Brain microvascular endothelial cell (primary cell): ENCODE data around the gene MAP3K5.

ENCODE experiments used
- DNase-seq: peaks from one replicate; pipeline ENCODE4 v3.0.0-alpha.2; 2020
- H3K27ac ChIP-seq: fragments of 250-450 bp; sonication (Bioruptor Pico); 2 replicates; pipeline ENCODE4 v1.5.1; 2020; ENCODE audit warnings: mild to moderate bottlenecking, moderate library complexity
- H3K27me3 ChIP-seq: fragments of 250-450 bp; sonication (Bioruptor Pico); replicated peaks from 2 replicates; pipeline ENCODE4 v1.5.1; 2020; ENCODE audit warnings: mild to moderate bottlenecking
- H3K36me3 ChIP-seq: fragments of 250-450 bp; sonication (Bioruptor Pico); replicated peaks from 2 replicates; pipeline ENCODE4 v1.5.1; 2020; ENCODE audit warnings: mild to moderate bottlenecking
- H3K4me3 ChIP-seq: 2 replicates; pipeline ENCODE4 v1.5.1; 2011; ENCODE audit warnings: low read depth, mild to moderate bottlenecking, control low read depth, low read length, moderate library complexity
- in situ Hi-C: cut with HindIII; loops from 2 replicates; pipeline ENCODE4 v1.10.0; 2017; ENCODE audit warnings: low sequenced_read_pairs, low pct_ligation_motif_present
- TF ChIP-seq, protein P1 (sequence below): IDR thresholded peaks from 2 replicates; pipeline ENCODE4 v1.5.1; 2011; ENCODE audit warnings: low read depth, mild to moderate bottlenecking, moderate library complexity, low read length, control low read depth, inconsistent platforms; ENCODE audit errors: missing control alignments

MAP3K5 gene

DNA sequence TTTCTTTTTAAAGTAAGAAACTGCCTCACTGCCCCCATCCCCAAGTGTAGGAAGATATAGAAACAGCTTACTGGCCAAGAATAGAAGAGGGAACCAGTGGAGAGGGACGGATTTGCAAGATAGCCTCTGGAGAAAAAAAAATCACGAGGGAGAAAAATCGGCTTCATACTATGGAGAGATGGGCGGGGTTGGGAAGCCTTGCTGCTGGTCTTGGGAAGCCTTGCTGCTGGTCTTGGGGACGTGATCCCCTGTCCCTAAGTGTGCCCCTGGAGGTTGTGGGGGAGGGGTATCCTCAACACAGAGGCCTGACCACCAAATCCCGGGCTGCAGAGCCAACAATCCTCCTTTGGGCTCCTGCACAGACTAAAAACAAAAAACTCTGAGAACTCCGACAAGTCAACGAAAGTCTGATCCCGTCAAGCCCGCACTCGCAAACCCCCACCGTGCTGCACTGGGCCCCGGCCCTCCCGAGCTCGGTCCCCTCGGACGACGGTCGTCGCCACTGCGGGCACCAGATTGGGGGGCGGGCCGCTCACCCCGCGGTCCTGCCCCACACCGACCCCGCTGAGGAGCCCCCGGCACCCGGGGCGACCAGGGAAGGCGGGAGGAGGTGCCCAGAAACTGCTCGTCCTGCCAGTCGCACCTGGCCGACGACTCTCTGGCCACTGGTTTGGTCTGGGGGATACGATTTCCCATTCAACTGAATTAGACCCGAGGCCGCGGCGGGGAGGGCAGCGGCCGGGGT, 242.8 kb downstream of the MAP3K5 start:
- Histone ChIP-seq H3K36me3 (no peaks in the 10 kb centered on the region), H3K27me3 (peaks cover 4% of the 10 kb centered on the region), H3K4me3 (peak overlapping the region; percentile 49), H3K27ac (no peak overlapping the region)
- DNase-seq, result no peak
- in situ Hi-C loops, result no loop called here
- TF ChIP-seq, protein P1, sequence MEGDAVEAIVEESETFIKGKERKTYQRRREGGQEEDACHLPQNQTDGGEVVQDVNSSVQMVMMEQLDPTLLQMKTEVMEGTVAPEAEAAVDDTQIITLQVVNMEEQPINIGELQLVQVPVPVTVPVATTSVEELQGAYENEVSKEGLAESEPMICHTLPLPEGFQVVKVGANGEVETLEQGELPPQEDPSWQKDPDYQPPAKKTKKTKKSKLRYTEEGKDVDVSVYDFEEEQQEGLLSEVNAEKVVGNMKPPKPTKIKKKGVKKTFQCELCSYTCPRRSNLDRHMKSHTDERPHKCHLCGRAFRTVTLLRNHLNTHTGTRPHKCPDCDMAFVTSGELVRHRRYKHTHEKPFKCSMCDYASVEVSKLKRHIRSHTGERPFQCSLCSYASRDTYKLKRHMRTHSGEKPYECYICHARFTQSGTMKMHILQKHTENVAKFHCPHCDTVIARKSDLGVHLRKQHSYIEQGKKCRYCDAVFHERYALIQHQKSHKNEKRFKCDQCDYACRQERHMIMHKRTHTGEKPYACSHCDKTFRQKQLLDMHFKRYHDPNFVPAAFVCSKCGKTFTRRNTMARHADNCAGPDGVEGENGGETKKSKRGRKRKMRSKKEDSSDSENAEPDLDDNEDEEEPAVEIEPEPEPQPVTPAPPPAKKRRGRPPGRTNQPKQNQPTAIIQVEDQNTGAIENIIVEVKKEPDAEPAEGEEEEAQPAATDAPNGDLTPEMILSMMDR, result no peak

DNA sequence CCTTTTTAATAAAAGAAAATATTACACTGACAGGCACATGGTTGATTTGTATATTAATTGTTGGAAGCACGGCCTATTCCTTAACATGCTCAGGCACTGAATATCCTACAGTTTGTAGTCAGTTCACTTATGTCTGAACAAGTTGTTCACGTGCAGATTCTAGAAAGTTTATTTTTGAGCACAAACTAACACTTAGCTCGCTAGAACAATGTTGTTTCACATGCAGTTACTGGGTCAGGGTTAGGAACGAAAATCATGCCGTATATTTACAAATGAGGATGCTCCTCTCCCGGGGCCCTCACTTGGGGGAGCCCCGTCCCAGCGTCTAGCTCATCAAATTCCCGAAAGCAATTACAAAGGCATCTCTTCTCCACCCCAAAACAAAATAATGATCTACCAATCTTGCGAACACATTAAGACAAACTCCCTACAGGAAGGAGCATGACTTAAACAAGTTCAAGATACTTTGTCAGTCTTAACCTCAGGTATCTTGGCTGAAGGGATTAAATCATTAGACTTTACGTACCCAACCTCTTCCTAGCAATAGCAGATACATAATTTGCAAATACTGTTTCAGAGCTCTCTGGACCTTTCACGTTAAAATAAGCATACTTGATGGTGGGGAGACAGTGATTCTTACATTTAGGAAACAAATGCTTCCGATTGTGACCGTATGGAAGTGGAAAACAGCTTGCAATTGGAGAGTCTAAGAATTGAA, 243.5 kb downstream of the MAP3K5 start:
- no peak for DNase-seq
- in situ Hi-C loops, result no loop called here
- Histone ChIP-seq H3K27me3 (peaks cover 4% of the 10 kb centered on the region), H3K4me3 (peak overlapping the region; percentile 49), H3K27ac (no peak overlapping the region), H3K36me3 (no peaks in the 10 kb centered on the region)
- TF ChIP-seq, protein P1, result no peak

DNA sequence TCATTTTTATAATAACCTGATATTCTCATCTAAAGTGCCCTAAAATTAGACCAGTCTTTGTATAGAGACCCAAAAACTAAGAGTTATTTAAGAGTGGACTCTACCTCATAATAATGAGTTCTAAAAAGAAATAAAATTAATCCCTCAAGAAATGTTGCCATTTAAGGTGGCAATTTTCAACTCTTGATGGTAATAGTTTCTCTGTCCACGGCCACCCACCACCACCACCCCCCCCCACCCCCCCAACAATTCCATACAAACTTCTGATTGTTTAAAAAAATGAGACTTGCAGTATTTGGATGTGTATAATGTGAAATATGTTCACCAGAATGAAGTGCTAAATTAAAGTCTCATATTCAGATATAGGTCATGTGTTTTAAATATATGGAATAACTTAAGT, 244.4 kb downstream of the MAP3K5 start:
- no peak overlapping the region for H3K27ac ChIP-seq
- DNase-seq, result no peak
- no peak overlapping the region for H3K4me3 ChIP-seq
- no peaks in the 10 kb centered on the region for H3K36me3 ChIP-seq
- in situ Hi-C loops, result no loop called here
- TF ChIP-seq, protein P1, result no peak
- H3K27me3 ChIP-seq, result peaks cover 4% of the 10 kb centered on the region

DNA sequence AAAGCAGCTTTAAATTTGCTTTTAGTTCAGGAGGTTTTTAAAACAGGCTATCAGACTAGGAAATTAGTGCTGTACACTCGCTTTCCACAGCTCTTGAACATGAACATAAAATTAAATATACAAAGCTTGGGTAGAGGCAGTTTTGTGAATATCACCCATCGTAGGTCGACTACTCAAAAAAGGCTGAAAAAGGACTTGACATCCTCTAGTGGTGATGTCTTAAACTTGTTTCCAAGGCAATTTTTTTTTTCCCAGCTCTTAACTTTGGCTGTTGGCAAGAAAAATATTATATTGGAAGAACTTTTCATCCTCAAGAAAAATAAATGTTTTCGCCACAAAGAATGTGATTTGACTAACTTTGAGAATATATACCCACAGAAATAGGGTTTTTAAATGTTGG, 244.9 kb downstream of the MAP3K5 start:
- TF ChIP-seq, protein P1, result peak; percentile 63
- DNase-seq, result no peak
- no peaks in the 10 kb centered on the region for H3K36me3 ChIP-seq
- no peak overlapping the region for H3K4me3 ChIP-seq
- in situ Hi-C loops, result no loop called here
- H3K27ac ChIP-seq, result no peak overlapping the region
- H3K27me3 ChIP-seq, result peaks cover 4% of the 10 kb centered on the region

DNA sequence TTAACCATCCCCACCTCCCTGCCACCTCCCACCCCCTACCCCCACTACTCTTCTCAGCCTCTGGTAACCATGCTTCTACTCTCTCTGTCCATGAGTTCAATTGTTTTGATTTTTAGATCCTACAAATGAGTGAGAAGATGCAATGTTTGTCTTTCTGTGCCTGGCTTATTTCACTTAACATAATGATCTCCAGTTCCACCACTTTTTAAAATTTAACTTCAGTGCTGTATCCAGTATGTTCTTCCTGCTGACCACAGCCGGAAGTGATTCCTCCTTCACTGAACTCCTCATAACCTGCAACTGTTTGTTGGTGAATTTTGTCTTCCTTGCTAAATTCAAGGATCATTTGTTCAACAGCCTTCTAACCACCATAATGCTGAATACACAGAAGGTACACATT, 245.9 kb downstream of the MAP3K5 start:
- no peak for DNase-seq
- TF ChIP-seq, protein P1, result no peak

More for the DNA sequence above, 245.9 kb downstream of the MAP3K5 start:
- Histone ChIP-seq H3K27ac (no peak overlapping the region), H3K4me3 (no peak overlapping the region), H3K27me3 (peaks cover 4% of the 10 kb centered on the region), H3K36me3 (no peaks in the 10 kb centered on the region)
- in situ Hi-C loops, result no loop called here
